Stomach (tissue), 4 donors: ENCODE data around the gene ANTKMT.
A peak's percentile ranks its signal among the peaks of the same experiment; 100 is the strongest.

Experiments used
- CTCF ChIP-seq, 7 experiments: fragments of 450-650 bp in 4 of 7; fragments of 200-600 bp in 3 of 7; sonication (generic) in 3 of 7; IDR thresholded peaks; one replicate each; pipeline ENCODE4 v1.5.1; 2016 to 2019; ENCODE audit warnings: antibody characterized with exemption in 7 of 7, control low read depth in 2 of 7, mild to moderate bottlenecking in 1 of 7
- EP300 ChIP-seq: sonication (generic); formaldehyde crosslinking; IDR thresholded peaks from one replicate; pipeline ENCODE4 v1.6.1; 2017; ENCODE audit warnings: antibody characterized with exemption
- POLR2A ChIP-seq, 4 donors: fragments of 450-650 bp; IDR thresholded peaks; one replicate each; pipeline ENCODE4 v1.6.1; 2016; ENCODE audit warnings: antibody characterized with exemption in 4 of 4, control low read depth in 2 of 4, mild to moderate bottlenecking in 1 of 4, moderate library complexity in 1 of 4

- peak in 5 of 7 experiments; percentile 88 to 97 (median 94) for TF ChIP-seq CTCF (IDR thresholded peaks at IDR 0.05)
- TF ChIP-seq POLR2A (IDR thresholded peaks at IDR 0.05), result peak in 1 of 4 donors; percentile 26
- TF ChIP-seq EP300, result no peak
Observed at GRCh38 chr16:740764-741505, 20.0 kb downstream of the ANTKMT start, which contains the start of gene CIAO3.
